Heart right ventricle (tissue), 16 donors: Measurements from ENCODE around the gene GPR55. TPM values are rescaled to one million over a fixed set of nuclear protein-coding genes. Genes with fewer than 3 reads are reported as not detected.

Experiments
- ATAC-seq, 8 donors: fragments of 200-7000 bp; cut with Tn5 transposase; one replicate each; pipeline ENCODE4 v1.9.1; 2020; ENCODE audit warnings: mild to moderate bottlenecking in 8 of 8, moderate library complexity in 8 of 8, moderate number of reproducible peaks in 1 of 8
- DNase-seq, 2 donors: peaks; one replicate each; pipeline ENCODE4 v3.0.0-alpha.2; 2020
- H3K27ac ChIP-seq, 10 donors: fragments of 200-600 bp; sonication (generic) in 2 of 10; one replicate each; pipeline versions ENCODE4 v1.5.0 to v1.8.0; 2020 to 2022; ENCODE audit warnings: mild to moderate bottlenecking in 3 of 10
- H3K27me3 ChIP-seq, 7 donors: fragments of 200-600 bp; one replicate each; pipeline ENCODE4 v1.8.0; 2021 to 2022; ENCODE audit warnings: mild to moderate bottlenecking in 2 of 7
- H3K36me3 ChIP-seq, 9 donors: fragments of 200-600 bp; sonication (generic) in 1 of 9; one replicate each; pipeline versions ENCODE4 v1.5.0 to v1.8.0; 2020 to 2022; ENCODE audit warnings: mild to moderate bottlenecking in 2 of 9
- H3K4me1 ChIP-seq, 9 donors: fragments of 200-600 bp; sonication (generic) in 1 of 9; one replicate each; pipeline versions ENCODE4 v1.5.0 to v1.8.0; 2020 to 2022; ENCODE audit warnings: mild to moderate bottlenecking in 4 of 9
- H3K4me3 ChIP-seq, 10 donors: fragments of 200-600 bp; sonication (generic) in 2 of 10; one replicate each; pipeline versions ENCODE4 v1.5.0 to v1.8.0; 2020 to 2022; ENCODE audit warnings: mild to moderate bottlenecking in 7 of 10, moderate library complexity in 2 of 10
- H3K9me3 ChIP-seq, 11 donors: fragments of 200-600 bp in 10 of 11; sonication (generic) in 2 of 11; one replicate each; pipeline versions ENCODE4 v1.5.0 to v1.8.0; 2013 to 2022; ENCODE audit warnings: mild to moderate bottlenecking in 2 of 11, control low read depth in 1 of 11, moderate library complexity in 1 of 11
- CTCF ChIP-seq, 9 donors: fragments of 200-600 bp; sonication (generic) in 2 of 9; IDR thresholded peaks; one replicate each; pipeline versions ENCODE4 v1.5.0 to v1.8.0; 2021 to 2022; ENCODE audit warnings: antibody characterized with exemption in 9 of 9, mild to moderate bottlenecking in 5 of 9, moderate library complexity in 1 of 9
- WGBS, 2 donors: extraction: QIAGEN DNeasy Blood & Tissue Kit; methylation state at CpG; one replicate each; pipeline ENCODE4 v1.1.7; 2013; ENCODE audit warnings: inconsistent platforms in 1 of 2; 5-methylcytosine and 5-hydroxymethylcytosine counted together
- intact Hi-C, 10 donors: fragments of 100-400 bp; cut with DNase I; formaldehyde crosslinking; loops; one replicate each; pipeline versions ENCODE4 v1.11.1 to v1.14.2; 2022
- polyA plus RNA-seq, 2 donors: library from polyadenylated mRNA; stranded (reverse); fragments of 200-250 nt; gene quantifications; one replicate each; pipeline ENCODE4 v1.2.3, GENCODE V29; 2013
- total RNA-seq, 10 donors: library from RNA; stranded (reverse); fragmentation: NEBNext Ultra II Directional in 3 of 10; extraction: Animal tissue kit (Norgen Biotek cat#: 25700) in 3 of 10; gene quantifications; one replicate each; pipeline versions ENCODE4 v1.2.1 to v1.2.4, GENCODE V29; 2021 to 2023
- donor health status: Arrhythmogenic right ventricular cardiomyopathy.
- donor health status: ischemic (EF 13 %, LVEDD 7.1; RV severe dilation, severe dysfunction).
- donor health status: healthy with polysubstance abuse.
- donor health status: DM: no; HTN: yes; CAD: no.
- donor health status: DM: no; HTN: no; CAD: no.
- donor health status: ischemic (EF 25% LVEDD 6.9; RV normal size, moderate dysfunction).
- donor health status: ischemic (EF 25% LVEDD 5.7; RV mildly dilated, moderate dysfunction).
- donor health status: healthy.
- donor health status: DM: yes; HTN: yes; CAD: no.
- donor health status: Ischemic cardiomyopathy.
- donor health status: ischemic (EF 35%, LVEDD 5.7; RV mildly dilated, moderate dysfunction).
- donor health status: nonischemic (EF 11% LVEDD 7.7; RV severe dilation, severe dysfunction).
- donor health status: DM: yes; HTN: yes; CAD: no.
- donor health status: PGD.
- donor health status: ischemic (EF 29% LVEDD 5.4; RV normal size, mild dysfunction).
- donor health status: nonischemic (EF 23%, LVEDD 6.1; RV moderate dilation, normal function).

Gene GPR55
- total and polyA plus RNA-seq, 12 donors = 0.01 to 0.42 TPM; not detected in 10

- Histone ChIP-seq H3K9me3 (peaks cover 0 to 5% (median 0%) of the 10 kb centered on the region in 11 donors), H3K4me1 (peaks cover 0 to 6% (median 1%) of the 10 kb centered on the region in 9 donors), H3K4me3 (no peak overlapping the region), H3K36me3 (no peaks in the 10 kb centered on the region), H3K27me3 (peaks cover 0 to 20% (median 16%) of the 10 kb centered on the region in 7 donors), H3K27ac (no peak overlapping the region)
- TF ChIP-seq CTCF (IDR thresholded peaks at IDR 0.05) = no peak
- intact Hi-C loops = no loop called here
- no peak for DNase-seq
- WGBS, 2 donors = 91% methylated on average over 10 of the region's 10 CpGs
- no peak for ATAC-seq
These were observed 27.3 kb upstream of the GPR55 start for GRCh38 chr2:230952226-230952956.

GRCh38 chr2:230951396-230951795 is 26.4 kb upstream of the GPR55 start:
- H3K4me1 ChIP-seq = no peaks in the 10 kb centered on the region
- peaks cover 0 to 11% (median 7%) of the 10 kb centered on the region in 7 donors for H3K27me3 ChIP-seq
- H3K36me3 ChIP-seq = no peaks in the 10 kb centered on the region
- no peak overlapping the region for H3K4me3 ChIP-seq
- intact Hi-C loops = no loop called here
- H3K9me3 ChIP-seq = peaks cover 0 to 5% (median 0%) of the 10 kb centered on the region in 11 donors
- no peak for TF ChIP-seq CTCF (IDR thresholded peaks at IDR 0.05)
- no peak for DNase-seq
- no peak overlapping the region for H3K27ac ChIP-seq
- peak in 1 of 8 donors; percentile 51 for ATAC-seq
- WGBS, 2 donors = 79 to 96% methylated on average over 2 of the region's 2 CpGs

DNA sequence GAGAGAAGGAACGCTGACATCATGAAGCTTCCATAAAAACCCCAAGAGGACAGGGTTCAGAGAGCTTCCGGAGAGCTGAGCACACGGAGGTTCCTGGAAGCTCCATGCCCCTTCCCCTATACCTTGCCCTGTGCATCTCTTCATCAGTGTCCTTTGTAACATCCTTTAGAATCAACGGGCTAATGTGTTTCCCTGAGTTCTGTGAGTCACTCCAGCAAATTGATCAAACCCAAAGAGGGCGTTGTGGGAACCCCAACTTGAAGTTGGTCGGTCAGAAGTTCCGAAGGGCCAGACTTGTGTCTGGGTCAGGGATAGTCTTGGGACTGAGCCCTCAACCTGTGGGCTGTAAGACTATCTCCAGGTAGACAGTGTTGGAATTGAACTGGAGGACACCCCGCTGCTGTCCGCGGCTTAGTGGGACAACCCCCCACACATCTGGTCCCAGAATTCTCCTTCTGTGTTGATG is 25.9 kb upstream of the GPR55 start:
- H3K4me1 ChIP-seq = no peaks in the 10 kb centered on the region
- DNase-seq (no peak), ATAC-seq (no peak)
- no peak for TF ChIP-seq CTCF (IDR thresholded peaks at IDR 0.05)
- no peak overlapping the region for H3K4me3 ChIP-seq
- no peaks in the 10 kb centered on the region for H3K36me3 ChIP-seq
- peaks cover 0 to 6% (median 3%) of the 10 kb centered on the region in 7 donors for H3K27me3 ChIP-seq
- H3K9me3 ChIP-seq = peaks cover 0 to 5% (median 0%) of the 10 kb centered on the region in 11 donors
- 92 to 93% methylated on average over 10 of the region's 10 CpGs for WGBS, 2 donors
- H3K27ac ChIP-seq = no peak overlapping the region
- intact Hi-C loops = no loop called here

- DNase-seq = no peak
- H3K36me3 ChIP-seq = no peaks in the 10 kb centered on the region
- no peak for TF ChIP-seq CTCF (IDR thresholded peaks at IDR 0.05)
- no peaks in the 10 kb centered on the region for H3K27me3 ChIP-seq
- H3K27ac ChIP-seq = no peak overlapping the region
- H3K4me1 ChIP-seq = no peaks in the 10 kb centered on the region
- 82 to 91% methylated on average over 20 of the region's 20 CpGs for WGBS, 2 donors
- H3K4me3 ChIP-seq = no peak overlapping the region
- intact Hi-C loops = no loop called here
- no peak for ATAC-seq
- peaks cover 0 to 5% (median 0%) of the 10 kb centered on the region in 11 donors for H3K9me3 ChIP-seq
These were observed 25.2 kb upstream of the GPR55 start for GRCh38 chr2:230949966-230950873.
